Measurements from ENCODE around the gene ELAVL2. TPM values are rescaled to one million over a fixed set of nuclear protein-coding genes. Genes with fewer than 3 reads are reported as not detected.

The ELAVL2 gene
- total RNA-seq (2014; rRNA removed; shearing (Covaris generic)): not detected in 2 replicates

DNA sequence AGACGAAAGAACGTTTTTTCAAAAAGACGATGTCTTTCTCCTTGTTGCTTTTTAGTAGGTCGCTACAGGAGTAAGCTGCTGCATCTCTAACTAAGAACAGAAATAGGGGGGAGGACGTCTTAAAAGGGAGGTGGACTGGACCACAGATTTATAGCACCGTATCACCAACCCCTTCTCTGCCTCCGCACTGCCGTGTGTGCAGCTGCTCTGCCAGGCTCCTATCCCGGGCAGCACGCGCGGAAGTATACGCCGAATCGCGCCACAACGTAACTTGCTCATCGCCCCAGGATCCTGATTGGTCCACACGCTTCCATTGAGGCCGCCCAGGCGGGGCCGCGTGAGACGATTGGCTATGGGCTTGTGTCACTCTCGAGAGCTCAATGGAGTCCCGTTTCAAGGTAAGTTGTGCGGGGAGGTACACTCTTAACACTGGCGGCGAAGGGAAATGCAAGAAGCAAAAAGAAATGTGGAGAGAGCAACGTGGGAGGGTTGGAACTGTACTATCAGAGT lies at the start of gene ELAVL2:
ELAVL2 (minus strand) TSS at position 121 of the 510 bp plus-strand sequence. CDS start 64,006 bp downstream, outside the sequence.
- DNase-seq (ENCODE audit: low spot score): peak; percentile 99
- in situ Hi-C loops (cut with HindIII; ENCODE audit: low sequenced_read_pairs): no loop called here

DNA sequence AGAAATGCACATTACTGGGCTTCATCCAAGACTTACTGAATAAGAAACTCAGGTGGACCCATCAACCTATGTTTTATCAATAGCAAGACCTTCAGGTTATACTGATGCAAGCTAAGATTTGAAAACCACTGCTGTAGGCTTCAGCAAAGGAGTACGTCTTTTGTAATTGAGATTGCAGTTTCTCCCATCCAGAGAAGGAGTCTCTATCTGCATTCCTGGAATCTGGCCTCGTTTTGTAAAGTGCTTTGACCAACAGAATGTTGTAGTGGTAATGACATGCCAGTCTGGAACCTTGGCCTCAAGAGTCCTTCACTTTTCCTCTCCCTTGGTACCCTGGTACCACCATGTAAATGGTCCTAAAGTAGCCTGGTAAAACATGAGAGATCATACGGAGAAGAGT lies 32.2 kb upstream of the ELAVL2 start:
- in situ Hi-C loops (cut with HindIII; ENCODE audit: low sequenced_read_pairs): no loop called here
- DNase-seq (ENCODE audit: low spot score): no peak

- in situ Hi-C loops (cut with HindIII; ENCODE audit: low sequenced_read_pairs): no loop called here
Measured at GRCh38 chr9:23855873-23856604, 30.0 kb upstream of the ELAVL2 start.

GRCh38 chr9:23850690-23851629 lies 24.9 kb upstream of the ELAVL2 start:
- in situ Hi-C loops (cut with HindIII; ENCODE audit: low sequenced_read_pairs): no loop called here
- no peak for DNase-seq (ENCODE audit: low spot score)

More at GRCh38 chr9:23855873-23856604, 30.0 kb upstream of the ELAVL2 start:
- no peak for DNase-seq (ENCODE audit: low spot score)

DNA sequence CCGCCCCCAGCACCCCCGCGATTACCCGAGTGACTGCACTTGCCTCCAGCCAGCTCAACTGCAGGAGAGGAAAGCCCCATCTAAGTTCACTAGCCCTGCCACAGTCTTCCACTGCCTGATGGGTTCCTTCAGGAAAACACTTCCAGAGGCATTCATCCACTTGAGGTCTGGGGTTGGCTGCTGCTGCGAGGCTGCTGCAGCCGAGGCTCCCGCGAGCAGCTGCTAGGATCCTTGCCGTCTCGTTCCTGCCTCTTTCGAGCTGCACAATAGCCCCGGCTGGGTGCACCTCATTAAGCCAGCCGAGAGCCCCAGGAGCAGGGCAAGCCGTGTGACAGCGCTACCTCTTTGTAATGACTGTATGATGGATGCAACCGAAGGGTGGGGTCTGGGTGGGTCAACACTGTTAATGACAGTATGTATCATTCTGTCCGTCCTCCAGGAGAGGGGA lies 24.2 kb upstream of the ELAVL2 start:
- in situ Hi-C loops (cut with HindIII; ENCODE audit: low sequenced_read_pairs): no loop called here
- peak; percentile 32 for DNase-seq (ENCODE audit: low spot score)

- in situ Hi-C loops (cut with HindIII; ENCODE audit: low sequenced_read_pairs): no loop called here
- no peak for DNase-seq (ENCODE audit: low spot score)
Measured at GRCh38 chr9:23849379-23850035, 23.5 kb upstream of the ELAVL2 start.

- DNase-seq (ENCODE audit: low spot score): no peak
- in situ Hi-C loops (cut with HindIII; ENCODE audit: low sequenced_read_pairs): no loop called here
Measured at GRCh38 chr9:23842565-23843129, 16.6 kb upstream of the ELAVL2 start.

DNA sequence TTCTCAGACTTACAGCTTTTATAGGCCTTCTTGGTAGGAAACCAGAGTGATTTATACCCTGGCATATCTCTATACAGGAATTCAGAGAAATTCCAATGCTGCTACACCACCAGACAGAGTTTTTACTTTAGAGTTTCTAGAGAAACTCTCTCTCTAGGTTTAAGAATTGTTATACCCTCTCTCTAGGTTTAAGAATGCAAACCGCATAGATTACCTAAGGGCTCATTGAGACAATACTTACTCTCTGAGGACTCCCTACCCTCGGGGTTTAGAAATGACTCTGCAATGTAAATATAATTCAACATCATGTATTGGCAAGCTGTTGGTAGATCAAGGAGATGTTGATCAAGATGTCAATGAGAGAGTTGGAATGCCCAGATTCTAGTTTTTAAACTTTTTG lies 15.3 kb upstream of the ELAVL2 start:
- in situ Hi-C loops (cut with HindIII; ENCODE audit: low sequenced_read_pairs): no loop called here
- DNase-seq (ENCODE audit: low spot score): no peak

DNA sequence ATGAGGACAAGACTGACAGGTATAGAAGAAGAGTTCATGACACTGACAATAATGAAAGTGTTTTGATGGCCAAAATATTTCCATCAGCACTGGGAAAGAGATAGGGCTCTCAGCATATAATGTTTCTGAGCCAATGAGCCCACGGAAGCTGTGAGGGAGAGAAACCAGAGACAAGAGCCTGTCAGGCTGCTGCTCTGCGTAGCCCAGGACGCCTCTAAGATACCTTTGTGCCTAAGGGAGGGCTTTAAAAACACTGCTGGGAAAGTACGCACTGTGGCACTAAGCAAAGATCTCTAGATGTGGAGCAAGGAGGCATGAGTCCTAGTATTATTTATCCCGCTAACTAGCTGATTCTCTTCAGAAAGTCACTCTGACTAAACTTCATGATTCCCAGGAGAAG lies 11.0 kb upstream of the ELAVL2 start:
- in situ Hi-C loops (cut with HindIII; ENCODE audit: low sequenced_read_pairs): no loop called here
- no peak for DNase-seq (ENCODE audit: low spot score)

GRCh38 chr9:23830929-23831730 lies 5.1 kb upstream of the ELAVL2 start:
- in situ Hi-C loops (cut with HindIII; ENCODE audit: low sequenced_read_pairs): no loop called here
- peak; percentile 47 for DNase-seq (ENCODE audit: low spot score)

- DNase-seq (ENCODE audit: low spot score): no peak
- in situ Hi-C loops (cut with HindIII; ENCODE audit: low sequenced_read_pairs): no loop called here
Measured at GRCh38 chr9:23830476-23830805, 4.4 kb upstream of the ELAVL2 start.

DNA sequence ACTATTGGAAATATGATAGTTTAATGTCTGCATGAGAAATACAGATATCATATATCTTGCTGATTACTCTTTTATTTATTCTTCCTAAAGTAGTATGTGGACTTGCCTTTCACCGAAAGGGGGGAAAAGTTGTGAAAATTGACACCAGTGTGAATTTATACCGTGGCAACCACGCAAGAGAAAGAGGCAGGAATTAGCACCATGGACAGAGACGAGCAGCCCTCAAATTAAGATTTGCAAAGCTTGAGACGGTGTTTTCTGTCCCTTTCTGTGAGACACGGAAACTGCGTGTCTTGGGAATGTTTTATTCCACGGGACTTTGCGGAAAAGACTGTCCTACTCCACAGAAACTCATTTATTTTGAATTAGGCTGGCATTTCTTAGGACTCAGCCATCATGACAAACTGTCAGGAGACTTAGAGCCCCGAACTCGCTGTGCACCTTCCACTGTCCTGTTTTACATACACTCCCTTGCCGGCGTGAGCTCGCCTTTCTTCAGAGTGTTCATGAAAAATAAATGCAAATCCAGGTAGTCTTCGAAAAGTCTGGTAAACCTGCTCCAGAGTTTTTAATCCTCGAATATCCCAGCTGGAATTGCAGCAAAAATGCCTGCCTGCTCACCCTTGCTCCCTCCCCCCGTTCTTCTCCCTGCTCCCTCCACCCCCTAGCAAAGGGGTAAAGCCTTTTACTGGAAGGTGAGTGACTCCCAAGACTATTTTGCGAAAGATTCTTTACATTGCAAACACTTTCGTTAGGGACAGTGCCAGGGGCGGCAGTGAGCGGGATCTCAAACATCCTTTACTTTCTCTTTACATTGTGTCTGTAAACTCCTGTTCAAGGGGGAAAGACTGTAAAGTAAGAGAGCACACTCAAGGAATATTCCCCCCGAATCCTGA lies 3.8 kb upstream of the ELAVL2 start:
- in situ Hi-C loops (cut with HindIII; ENCODE audit: low sequenced_read_pairs): no loop called here
- no peak for DNase-seq (ENCODE audit: low spot score)

DNA sequence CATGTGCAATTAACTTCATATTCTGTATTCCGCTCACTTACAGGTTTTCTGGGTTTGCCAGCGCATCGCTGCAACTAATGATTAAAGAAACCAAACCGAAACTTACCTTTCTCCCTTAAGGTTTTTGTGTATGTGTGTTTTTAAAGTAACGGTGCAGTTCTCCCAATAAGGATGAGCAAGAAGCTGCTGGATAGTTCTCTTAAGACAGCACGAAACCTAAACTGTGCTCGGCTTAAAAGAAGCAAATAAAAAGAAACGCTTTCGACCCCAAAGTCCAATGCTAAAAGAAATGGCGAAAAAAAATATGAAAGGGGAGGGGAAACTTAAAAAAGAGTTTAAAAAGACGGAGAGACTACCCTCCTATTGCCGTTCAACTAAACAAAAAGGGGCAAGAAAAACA lies 340 bp downstream of the ELAVL2 start:
- DNase-seq (ENCODE audit: low spot score): peak; percentile 61
- in situ Hi-C loops (cut with HindIII; ENCODE audit: low sequenced_read_pairs): no loop called here

DNA sequence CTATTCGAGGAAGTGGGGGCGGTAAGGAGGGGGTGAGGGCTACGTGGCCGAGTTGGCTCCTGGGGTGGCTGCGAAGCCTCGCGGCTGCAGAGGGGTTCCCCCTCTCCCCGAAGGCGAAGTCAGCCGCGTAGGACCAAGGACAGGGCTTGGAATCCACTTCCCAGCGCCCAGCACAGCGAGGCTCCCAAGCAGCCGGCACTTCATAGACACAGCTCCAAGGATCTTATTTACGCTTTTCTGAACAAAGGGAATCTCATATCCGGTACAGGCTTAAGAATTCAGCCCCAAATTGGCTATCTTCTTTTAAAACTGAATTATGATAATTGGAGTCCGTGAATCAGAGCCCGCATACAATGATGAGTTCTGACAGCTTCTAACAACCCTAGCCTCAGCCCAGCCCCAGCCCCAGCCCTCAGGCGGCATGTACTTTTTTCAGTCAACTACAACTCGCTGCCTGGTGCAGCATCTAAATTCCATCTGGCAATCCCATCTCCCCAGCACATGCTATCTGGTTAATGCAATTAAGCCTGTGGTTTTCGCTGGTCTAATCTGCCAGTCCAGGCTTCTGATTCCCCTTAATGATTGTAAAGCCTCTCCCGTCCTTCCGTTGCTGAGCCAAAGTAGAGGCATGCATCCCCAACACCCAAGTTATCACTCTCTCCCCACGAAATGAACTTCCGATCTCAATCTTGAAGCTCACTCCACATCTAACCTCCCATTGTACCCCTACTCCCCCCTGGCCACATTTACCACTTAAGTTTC lies 1.0 kb downstream of the ELAVL2 start:
- in situ Hi-C loops (cut with HindIII; ENCODE audit: low sequenced_read_pairs): no loop called here
- peak; percentile 81 for DNase-seq (ENCODE audit: low spot score)

GRCh38 chr9:23823986-23824829 lies 1.8 kb downstream of the ELAVL2 start:
- peak; percentile 57 for DNase-seq (ENCODE audit: low spot score)
- in situ Hi-C loops (cut with HindIII; ENCODE audit: low sequenced_read_pairs): no loop called here

- DNase-seq (ENCODE audit: low spot score): no peak
- in situ Hi-C loops (cut with HindIII; ENCODE audit: low sequenced_read_pairs): no loop called here
Measured at GRCh38 chr9:23823269-23823668, 2.8 kb downstream of the ELAVL2 start.
